ENCODE measurements around the gene CASS4.

CASS4 gene

DNA sequence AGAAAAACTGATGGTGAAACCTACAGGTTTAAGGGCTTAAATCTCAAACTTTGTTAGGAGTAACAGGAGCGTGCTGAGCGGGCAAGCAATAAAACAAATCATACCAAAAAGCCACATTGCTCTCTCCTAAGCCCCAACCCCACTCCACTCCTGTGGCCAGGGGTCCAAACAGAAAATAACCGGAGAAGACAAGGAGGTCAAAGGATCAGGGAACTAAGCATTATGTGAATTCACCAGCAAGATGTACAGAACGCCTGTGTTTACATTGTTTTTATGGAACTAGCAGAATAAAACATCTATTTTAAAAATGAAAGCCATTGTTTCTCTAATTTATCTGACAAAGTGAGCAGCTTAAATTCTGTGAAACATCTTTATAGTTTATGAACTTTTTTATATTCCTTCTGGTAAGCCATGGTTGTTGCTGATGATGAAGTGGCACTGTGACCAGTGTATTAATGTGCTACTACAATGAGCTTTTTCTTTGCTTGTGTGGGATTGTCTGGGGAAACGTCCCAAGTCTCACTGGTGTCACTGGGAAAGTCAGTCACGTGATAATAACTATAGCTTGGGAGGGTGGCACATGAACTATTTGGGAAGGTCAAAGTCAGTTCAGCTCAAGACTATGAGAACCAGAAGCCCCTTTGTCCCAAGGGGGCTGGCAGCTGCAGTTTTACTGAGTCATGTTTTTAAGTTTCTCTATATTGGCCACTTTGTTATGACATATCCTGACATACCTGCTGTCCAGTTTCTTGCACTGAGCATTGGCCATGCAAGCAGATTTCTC, 43.5 kb upstream of the CASS4 start:
- H3K4me1 ChIP-seq (ENCODE audit: insufficient read depth, low read length, poor library complexity, severe bottlenecking) = no peaks in the 10 kb centered on the region
- H2AFZ ChIP-seq (ENCODE audit: low read length) = no peak overlapping the region
- no peaks in the 10 kb centered on the region; the same call in 1 of the 2 replicates for H3F3A ChIP-seq (ENCODE audit: low read depth)
- no peak overlapping the region for H3K4me2 ChIP-seq (ENCODE audit: low read depth, low read length, poor library complexity, severe bottlenecking)
- no peaks in the 10 kb centered on the region for H3K9me2 ChIP-seq (replicated peaks; ENCODE audit: low read depth, low read length)
- TF ChIP-seq, protein P1, sequence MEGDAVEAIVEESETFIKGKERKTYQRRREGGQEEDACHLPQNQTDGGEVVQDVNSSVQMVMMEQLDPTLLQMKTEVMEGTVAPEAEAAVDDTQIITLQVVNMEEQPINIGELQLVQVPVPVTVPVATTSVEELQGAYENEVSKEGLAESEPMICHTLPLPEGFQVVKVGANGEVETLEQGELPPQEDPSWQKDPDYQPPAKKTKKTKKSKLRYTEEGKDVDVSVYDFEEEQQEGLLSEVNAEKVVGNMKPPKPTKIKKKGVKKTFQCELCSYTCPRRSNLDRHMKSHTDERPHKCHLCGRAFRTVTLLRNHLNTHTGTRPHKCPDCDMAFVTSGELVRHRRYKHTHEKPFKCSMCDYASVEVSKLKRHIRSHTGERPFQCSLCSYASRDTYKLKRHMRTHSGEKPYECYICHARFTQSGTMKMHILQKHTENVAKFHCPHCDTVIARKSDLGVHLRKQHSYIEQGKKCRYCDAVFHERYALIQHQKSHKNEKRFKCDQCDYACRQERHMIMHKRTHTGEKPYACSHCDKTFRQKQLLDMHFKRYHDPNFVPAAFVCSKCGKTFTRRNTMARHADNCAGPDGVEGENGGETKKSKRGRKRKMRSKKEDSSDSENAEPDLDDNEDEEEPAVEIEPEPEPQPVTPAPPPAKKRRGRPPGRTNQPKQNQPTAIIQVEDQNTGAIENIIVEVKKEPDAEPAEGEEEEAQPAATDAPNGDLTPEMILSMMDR (conservative IDR thresholded peaks at IDR 0.05; ENCODE audit: low read length) = no peak
- no peak for TF ChIP-seq EZH2phosphoT487 (IDR thresholded peaks at IDR 0.05; ENCODE audit: borderline replicate concordance)
- H4K20me1 ChIP-seq (ENCODE audit: insufficient read depth, low read length, poor library complexity, severe bottlenecking) = no peaks in the 10 kb centered on the region
- peaks cover 19% of the 10 kb centered on the region; the same call in 1 of the 2 replicates for H3K79me2 ChIP-seq (ENCODE audit: insufficient read depth, low read length)
- no peaks in the 10 kb centered on the region for H3K9me3 ChIP-seq (ENCODE audit: insufficient read depth, low read depth, low read length)
- H3K36me3 ChIP-seq (ENCODE audit: insufficient read depth, low read length) = peaks cover 66% of the 10 kb centered on the region
- no peak overlapping the region for H3K4me3 ChIP-seq (ENCODE audit: low read length, poor library complexity, severe bottlenecking)
- no peak overlapping the region for H3K9ac ChIP-seq (ENCODE audit: low read depth, low read length, poor library complexity, severe bottlenecking)
- no peaks in the 10 kb centered on the region for H3K27me3 ChIP-seq (ENCODE audit: insufficient read depth, low read length, poor library complexity, severe bottlenecking)

DNA sequence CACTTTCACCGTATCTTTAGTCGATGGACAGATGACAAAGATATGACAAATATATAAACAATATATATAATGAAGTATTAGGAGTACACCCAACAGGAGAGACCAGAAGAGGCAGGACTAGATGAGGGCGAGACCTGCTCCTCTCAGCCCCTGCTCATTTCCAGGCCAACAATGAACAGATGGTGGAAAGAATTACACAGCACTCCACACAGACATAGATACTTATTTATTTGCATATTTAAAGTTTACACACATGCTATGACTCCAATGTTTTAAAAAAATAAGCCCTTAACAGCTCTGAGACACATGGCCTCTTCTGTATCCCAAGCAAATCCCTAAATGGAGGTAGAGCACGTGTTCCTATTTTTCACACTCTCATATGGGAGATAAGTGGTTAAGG, 42.9 kb upstream of the CASS4 start:
- Histone ChIP-seq H3K9me2 (replicated peaks; ENCODE audit: low read depth, low read length) (no peaks in the 10 kb centered on the region), H4K20me1 (ENCODE audit: insufficient read depth, low read length, poor library complexity, severe bottlenecking) (peaks cover 4% of the 10 kb centered on the region), H3K9ac (ENCODE audit: low read depth, low read length, poor library complexity, severe bottlenecking) (no peak overlapping the region), H3K27me3 (ENCODE audit: insufficient read depth, low read length, poor library complexity, severe bottlenecking) (no peaks in the 10 kb centered on the region), H3K4me1 (ENCODE audit: insufficient read depth, low read length, poor library complexity, severe bottlenecking) (no peaks in the 10 kb centered on the region), H3K4me3 (ENCODE audit: low read length, poor library complexity, severe bottlenecking) (no peak overlapping the region), H3F3A (ENCODE audit: low read depth) (no peaks in the 10 kb centered on the region; the same call in 1 of the 2 replicates), H3K9me3 (ENCODE audit: insufficient read depth, low read depth, low read length) (no peaks in the 10 kb centered on the region), H2AFZ (ENCODE audit: low read length) (no peak overlapping the region), H3K4me2 (ENCODE audit: low read depth, low read length, poor library complexity, severe bottlenecking) (no peak overlapping the region), H3K36me3 (ENCODE audit: insufficient read depth, low read length) (peaks cover 73% of the 10 kb centered on the region), H3K79me2 (ENCODE audit: insufficient read depth, low read length) (peaks cover 25% of the 10 kb centered on the region; the same call in 1 of the 2 replicates)
- no peak for TF ChIP-seq EZH2phosphoT487 (IDR thresholded peaks at IDR 0.05; ENCODE audit: borderline replicate concordance)

- peaks cover 53% of the 10 kb centered on the region for H3K79me2 ChIP-seq (ENCODE audit: insufficient read depth, low read length)
- no peaks in the 10 kb centered on the region for H3K9me3 ChIP-seq (ENCODE audit: insufficient read depth, low read depth, low read length)
- H3K36me3 ChIP-seq (ENCODE audit: insufficient read depth, low read length) = peaks cover 86% of the 10 kb centered on the region
Measured at GRCh38 chr20:56371977-56372376, 40.1 kb upstream of the CASS4 start.

More at GRCh38 chr20:56371977-56372376, 40.1 kb upstream of the CASS4 start:
- no peak overlapping the region for H2AFZ ChIP-seq (ENCODE audit: low read length)
- H3K4me2 ChIP-seq (ENCODE audit: low read depth, low read length, poor library complexity, severe bottlenecking) = no peak overlapping the region
- H3K9me2 ChIP-seq (replicated peaks; ENCODE audit: low read depth, low read length) = no peaks in the 10 kb centered on the region
- no peak overlapping the region for H3K9ac ChIP-seq (ENCODE audit: low read depth, low read length, poor library complexity, severe bottlenecking)
- peaks cover 18% of the 10 kb centered on the region for H4K20me1 ChIP-seq (ENCODE audit: insufficient read depth, low read length, poor library complexity, severe bottlenecking)
- no peaks in the 10 kb centered on the region for H3K27me3 ChIP-seq (ENCODE audit: insufficient read depth, low read length, poor library complexity, severe bottlenecking)
- no peak for TF ChIP-seq EZH2phosphoT487 (IDR thresholded peaks at IDR 0.05; ENCODE audit: borderline replicate concordance)
- TF ChIP-seq, protein P1 (conservative IDR thresholded peaks at IDR 0.05; ENCODE audit: low read length) = no peak
- H3F3A ChIP-seq (ENCODE audit: low read depth) = no peaks in the 10 kb centered on the region; the same call in 1 of the 2 replicates
- H3K4me3 ChIP-seq (ENCODE audit: low read length, poor library complexity, severe bottlenecking) = no peak overlapping the region
- no peaks in the 10 kb centered on the region for H3K4me1 ChIP-seq (ENCODE audit: insufficient read depth, low read length, poor library complexity, severe bottlenecking)
